HepG2 (cell line): ENCODE results near the gene PTPRM. TPM values are rescaled to one million over a fixed set of nuclear protein-coding genes. Genes with fewer than 3 reads are reported as not detected.

Source experiments
- ATAC-seq: fragments of 200-7000 bp; cut with Tn5 transposase; 3 replicates; pipeline ENCODE4 v1.9.1; 2020; ENCODE audit warnings: mild to moderate bottlenecking, moderate library complexity
- BruUV-seq: library from RNA; stranded (reverse); fragments of 400-500 nt; replicated peaks from 2 replicates; lab custom pipeline; 2021; lab: Mats Ljungman, UMichigan
- CTCF ChIA-PET: fragments of 300-600 bp; formaldehyde crosslinking; extraction: SDS; loops from one replicate; lab custom pipeline; 2021; ENCODE audit warnings: low total read pairs, inconsistent platforms, low intra/inter-chr PET ratio; lab: Yijun Ruan, JAX
- POLR2A ChIA-PET: fragments of 350-600 bp; sonication (Branson Sonifier 250); formaldehyde crosslinking; loops from one replicate; lab custom pipeline; 2020; ENCODE audit warnings: antibody characterized with exemption, inconsistent platforms; lab: Yijun Ruan, JAX
- DNase-seq: peaks from one replicate; pipeline ENCODE4 v3.0.0-alpha.2; 2015; ENCODE audit warnings: low spot score
- FAIRE-seq: peaks from 3 replicates; lab custom pipeline; 2011; peaks lifted over from hg19 to GRCh38; lab: Jason Lieb, UNC
- H2AFZ ChIP-seq: one replicate; pipeline ENCODE4 v1.6.1; 2011; ENCODE audit warnings: low read length, inconsistent platforms
- H3K27ac ChIP-seq: fragments of 300-600 bp; 3 replicates; pipeline ENCODE4 v1.8.0; 2011; ENCODE audit warnings: mixed run types, mild to moderate bottlenecking, mixed read lengths, low read length, inconsistent platforms; ENCODE audit not compliant: insufficient read depth; ENCODE audit errors: extremely low read length
- H3K27me3 ChIP-seq, 2 experiments: fragments of 200-600 bp in 1 of 2; 2 replicates in 1 of 2; 3 replicates in 1 of 2; pipeline versions ENCODE4 v1.6.0 to v1.8.0; 2011; ENCODE audit warnings: low read length in 2 of 2, mild to moderate bottlenecking in 2 of 2, moderate library complexity in 2 of 2, inconsistent platforms in 1 of 2; ENCODE audit not compliant: insufficient read depth in 2 of 2, control insufficient read depth in 1 of 2
- H3K36me3 ChIP-seq, 2 experiments: fragments of 200-600 bp in 1 of 2; replicated peaks in 1 of 2; 2 replicates in 1 of 2; 3 replicates in 1 of 2; pipeline versions ENCODE4 v1.5.1 to v1.8.0; 2011; ENCODE audit warnings: low read length in 2 of 2, inconsistent platforms in 1 of 2; ENCODE audit not compliant: insufficient read depth in 2 of 2, control insufficient read depth in 1 of 2
- H3K4me1 ChIP-seq: 2 replicates; pipeline ENCODE4 v1.5.1; 2012; ENCODE audit warnings: low read length, inconsistent platforms; ENCODE audit not compliant: insufficient read depth
- H3K4me2 ChIP-seq: 2 replicates; pipeline ENCODE4 v1.6.0; 2011; ENCODE audit warnings: low read depth, low read length, inconsistent platforms
- H3K4me3 ChIP-seq, 3 experiments: fragments of 200-600 bp in 1 of 3; sonication (generic), shearing (Covaris generic) in 1 of 3; replicated peaks in 1 of 3; 2 replicates each; pipeline ENCODE4 v1.5.1; 2011 to 2016; ENCODE audit warnings: low read length in 3 of 3, inconsistent platforms in 2 of 3, low read depth in 2 of 3, mild to moderate bottlenecking in 2 of 3, control low read depth in 1 of 3, mixed read lengths in 1 of 3; ENCODE audit not compliant: insufficient read depth in 1 of 3
- H3K79me2 ChIP-seq: one replicate; pipeline ENCODE4 v1.6.1; 2011; ENCODE audit warnings: low read length, inconsistent platforms; ENCODE audit not compliant: insufficient read depth
- H3K9ac ChIP-seq: 2 replicates; pipeline ENCODE4 v1.6.0; 2011; ENCODE audit warnings: mild to moderate bottlenecking, low read depth, low read length, inconsistent platforms; ENCODE audit not compliant: insufficient read depth
- H3K9me3 ChIP-seq: 2 replicates; pipeline ENCODE4 v1.5.1; 2012; ENCODE audit warnings: mild to moderate bottlenecking, low read length
- H4K20me1 ChIP-seq: 2 replicates; pipeline ENCODE4 v1.6.0; 2011; ENCODE audit warnings: inconsistent platforms, mild to moderate bottlenecking, low read length, moderate library complexity; ENCODE audit not compliant: insufficient read depth
- ARID3A ChIP-seq: IDR thresholded peaks from 2 replicates; pipeline ENCODE4 v1.6.1; 2012; ENCODE audit warnings: low read depth, low read length, improper control_type of control experiment
- CSRNP2 ChIP-seq: sonication (generic); formaldehyde crosslinking; conservative IDR thresholded peaks from 2 replicates; pipeline ENCODE4 v1.8.0; 2022; ENCODE audit warnings: low read depth, missing genetic modification reagents
- GFI1 ChIP-seq: sonication (generic); formaldehyde crosslinking; IDR thresholded peaks from 2 replicates; pipeline ENCODE4 v1.5.0; 2020; ENCODE audit warnings: missing genetic modification reagents, mild to moderate bottlenecking, borderline replicate concordance
- KLF12 ChIP-seq: sonication (generic); formaldehyde crosslinking; IDR thresholded peaks from 2 replicates; pipeline ENCODE4 v1.4.0; 2020; ENCODE audit warnings: missing genetic modification reagents, borderline replicate concordance
- MXD4 ChIP-seq: IDR thresholded peaks from 2 replicates; pipeline ENCODE4 v1.6.1; 2016; ENCODE audit warnings: mild to moderate bottlenecking, missing biosample characterization, missing genetic modification reagents
- PHF5A ChIP-seq: IDR thresholded peaks from one replicate; pipeline ENCODE4 v1.6.1; 2018; ENCODE audit warnings: low read depth, missing genetic modification reagents; ENCODE audit not compliant: unreplicated experiment
- POLR2A ChIP-seq, 2 experiments: IDR thresholded peaks; 2 replicates each; pipeline ENCODE4 v1.6.1; 2011; ENCODE audit warnings: low read depth in 2 of 2, low read length in 2 of 2, mild to moderate bottlenecking in 1 of 2, moderate library complexity in 1 of 2; ENCODE audit not compliant: insufficient read depth in 1 of 2
- STAT6 ChIP-seq: sonication (generic); formaldehyde crosslinking; IDR thresholded peaks from 2 replicates; pipeline ENCODE4 v1.4.0; 2020; ENCODE audit warnings: missing genetic modification reagents, mild to moderate bottlenecking, borderline replicate concordance
- ZNF607 ChIP-seq: sonication (generic); formaldehyde crosslinking; IDR thresholded peaks from 2 replicates; pipeline ENCODE4 v1.5.1; 2020; ENCODE audit warnings: missing genetic modification reagents, mild to moderate bottlenecking, borderline replicate concordance
- ZNF644 ChIP-seq: IDR thresholded peaks from 2 replicates; pipeline ENCODE4 v1.6.1; 2016; ENCODE audit warnings: low read depth
- WGBS: methylation state at CpG from one replicate; pipeline ENCODE4 v1.1.6; 2017; ENCODE audit warnings: low lambda C conversion rate; 5-methylcytosine and 5-hydroxymethylcytosine counted together
- in situ Hi-C: cut with HindIII; loops from 2 replicates; pipeline ENCODE4 v1.10.0; 2017; ENCODE audit warnings: low pct_unique_long_range_greater_than_20kb; ENCODE audit not compliant: extremely low pct_ligation_motif_present
- intact Hi-C: fragments of 100-400 bp; cut with micrococcal nuclease; formaldehyde crosslinking; loops from one replicate; pipeline ENCODE4 v1.10.0; 2022; ENCODE audit not compliant: unreplicated experiment
- polyA plus RNA-seq, 8 experiments: library from polyadenylated mRNA; depleted of rRNA in 3 of 8; stranded (reverse) in 7 of 8; unstranded in 1 of 8; fragments of >200 nt; fragmentation: Illumina TruSeq in 4 of 8; extraction: Trizol in 4 of 8; gene quantifications; 2 replicates each; pipeline versions ENCODE4 v1.2.1 to v1.2.3, GENCODE V29; 2011 to 2016; ENCODE audit warnings: low read depth in 4 of 8, missing spikeins in 1 of 8, mixed read lengths in 1 of 8; ENCODE audit not compliant: insufficient read depth in 1 of 8
- total RNA-seq, 5 experiments: library from RNA; depleted of rRNA; stranded (reverse); fragments of >200 nt; fragmentation: Illumina TruSeq; extraction: Trizol; gene quantifications; 2 replicates each; pipeline ENCODE4 v1.2.3, GENCODE V29; 2016; ENCODE audit warnings: low read depth in 1 of 5

PTPRM gene
- total and polyA plus RNA-seq, 2 of the 13 experiments (the other 11 are each of a cell fraction or from before 2014, with no cell fraction given), result 12.6 to 108 TPM

- no TSS peak for BruUV-seq
- ChIA-PET POLR2A (no interaction called here), CTCF (no interaction called here)
- H3K4me3 ChIP-seq, result no peak overlapping the region
- no peak overlapping the region for H2AFZ ChIP-seq
- in situ Hi-C loops (no loop called here), intact Hi-C loops (loop anchor here (10.0 kb wide), 1 partner anchor 117 kb away; no protein-coding TSS in a partner anchor)
- H3K4me2 ChIP-seq, result no peak overlapping the region
- H3K36me3 ChIP-seq, result no peaks in the 10 kb centered on the region
- H3K9me3 ChIP-seq, result no peaks in the 10 kb centered on the region
- H3K27ac ChIP-seq, result no peak overlapping the region
- 97% methylated on average over 9 of the region's 9 CpGs for WGBS
- H3K9ac ChIP-seq, result no peak overlapping the region
- no peaks in the 10 kb centered on the region for H4K20me1 ChIP-seq
- ATAC-seq, result no peak
- no peaks in the 10 kb centered on the region for H3K27me3 ChIP-seq
- H3K79me2 ChIP-seq, result no peaks in the 10 kb centered on the region
- FAIRE-seq, result no peak
- H3K4me1 ChIP-seq, result peaks cover 67% of the 10 kb centered on the region
- DNase-seq, result no peak
- TF ChIP-seq GFI1 (CRISPR knock-in tag) (no peak), PHF5A (no peak), ZNF607 (CRISPR knock-in tag) (no peak), ZNF644 (CRISPR knock-in tag) (no peak), POLR2A (IDR thresholded peaks at IDR 0.05; ENCODE audit: insufficient read depth in 1 of 2, low read depth in 2 of 2, low read length in 2 of 2) (no peak)
These were observed 240.9 kb downstream of the PTPRM start for GRCh38 chr18:7807936-7808453.

- POLR2A ChIA-PET, result no interaction called here
- no peak for FAIRE-seq
- no peaks in the 10 kb centered on the region for H3K27me3 ChIP-seq
- no peak for DNase-seq
- no peak overlapping the region for H3K4me2 ChIP-seq
- H3K4me3 ChIP-seq, result no peak overlapping the region
- H3K79me2 ChIP-seq, result no peaks in the 10 kb centered on the region
- peaks cover 2% of the 10 kb centered on the region for H3K9me3 ChIP-seq
- WGBS, result 72% methylated on average over 5 of the region's 5 CpGs
- H2AFZ ChIP-seq, result no peak overlapping the region
- H3K27ac ChIP-seq, result no peak overlapping the region
- no TSS peak for BruUV-seq
- peaks cover 59% of the 10 kb centered on the region for H3K4me1 ChIP-seq
- in situ Hi-C loops (no loop called here), intact Hi-C loops (loop anchor here (10.0 kb wide), 1 partner anchor 116 kb away; no protein-coding TSS in a partner anchor)
- CTCF ChIA-PET, result no interaction called here
- TF ChIP-seq STAT6 (CRISPR knock-in tag) (no peak), CSRNP2 (no peak), KLF12 (CRISPR knock-in tag) (no peak), MXD4 (CRISPR knock-in tag) (no peak), ARID3A (no peak)
- H3K9ac ChIP-seq, result no peak overlapping the region
- no peaks in the 10 kb centered on the region for H4K20me1 ChIP-seq
- ATAC-seq, result no peak
- H3K36me3 ChIP-seq, result no peaks in the 10 kb centered on the region
These were observed 241.9 kb downstream of the PTPRM start for GRCh38 chr18:7808992-7809391.
